ENCODE measurements around the gene ADAMTS3. TPM values are rescaled to one million over a fixed set of nuclear protein-coding genes. Genes with fewer than 3 reads are reported as not detected.

The ADAMTS3 gene
- total RNA-seq, 1 experiment from 2014 or later: 0.19 TPM

DNA sequence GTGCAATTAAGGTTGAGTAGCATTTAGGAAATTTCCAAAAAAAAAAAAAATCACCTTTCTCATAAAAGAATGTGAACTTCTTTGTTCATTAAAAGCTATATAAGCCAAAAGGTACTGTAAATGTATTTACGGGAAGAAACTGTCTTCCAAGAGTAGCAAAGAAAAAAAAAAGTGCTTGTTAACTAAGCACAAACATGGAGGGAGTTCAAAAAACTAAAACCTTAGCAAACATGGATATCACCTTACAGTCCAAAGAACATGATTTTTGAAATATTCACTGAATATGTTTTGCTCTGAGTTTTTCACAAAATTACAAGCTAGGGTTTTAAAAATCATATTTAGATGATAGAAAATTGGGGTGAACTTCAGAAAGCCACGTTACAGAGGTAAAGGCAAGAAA lies 217.5 kb downstream of the ADAMTS3 start:
- no peak for DNase-seq (ENCODE audit: low spot score)

DNA sequence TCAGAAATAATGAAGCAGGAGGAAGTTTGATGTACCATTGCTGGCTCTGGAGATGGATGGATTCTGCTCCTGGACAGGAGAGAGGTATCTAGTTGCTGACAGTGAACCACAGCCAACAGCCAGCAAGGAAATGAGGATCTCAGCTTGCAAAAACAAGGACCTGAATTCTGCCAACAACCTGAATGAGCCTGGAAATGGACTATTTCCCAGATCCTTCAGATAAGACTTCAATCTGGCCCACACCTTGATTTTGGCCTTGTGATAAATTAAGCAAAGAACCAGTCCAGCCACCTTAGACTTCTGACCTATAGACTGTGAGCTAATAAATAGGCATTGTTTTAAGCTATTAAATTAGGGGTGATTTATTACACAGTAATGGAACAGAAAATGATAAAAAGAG lies 220.3 kb downstream of the ADAMTS3 start:
- no peak for DNase-seq (ENCODE audit: low spot score)

DNA sequence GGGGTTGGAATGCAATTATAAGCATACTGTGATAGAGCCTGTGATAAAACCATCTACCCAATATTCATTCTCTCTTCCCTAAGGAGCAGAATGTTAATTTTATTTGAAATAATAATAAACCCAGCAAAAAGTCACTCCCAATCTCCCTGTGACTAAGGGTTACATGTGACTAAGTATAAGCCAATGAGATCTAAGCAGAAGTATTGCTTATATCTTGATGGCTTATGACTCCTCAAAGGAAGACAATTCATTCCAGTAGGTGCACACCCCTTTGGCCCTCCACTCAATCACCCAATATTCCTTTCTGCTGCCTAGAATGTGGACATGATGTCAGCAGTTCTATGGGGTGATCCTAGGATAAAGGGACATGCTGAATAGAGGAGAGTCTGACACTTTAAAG lies 224.6 kb downstream of the ADAMTS3 start:
- no peak for DNase-seq (ENCODE audit: low spot score)

DNA sequence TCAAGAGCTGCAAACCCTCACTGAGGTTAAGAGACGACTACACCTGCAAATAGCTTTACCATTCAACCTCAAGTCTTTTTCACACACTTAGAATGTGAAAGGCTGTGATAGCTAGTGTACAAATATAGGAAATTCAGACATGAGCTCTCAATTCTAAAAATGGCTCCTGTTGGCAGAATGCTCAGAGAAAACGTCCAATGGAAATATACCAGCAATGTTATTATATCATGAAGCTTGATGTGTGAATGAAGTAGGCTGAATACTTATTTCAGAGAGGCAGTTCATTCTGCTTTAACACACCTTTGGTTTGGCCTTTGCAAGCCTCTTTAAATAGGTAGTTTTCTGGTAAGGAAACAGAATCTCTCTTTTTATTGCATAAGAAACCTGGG lies 227.6 kb downstream of the ADAMTS3 start:
- no peak for DNase-seq (ENCODE audit: low spot score)

DNA sequence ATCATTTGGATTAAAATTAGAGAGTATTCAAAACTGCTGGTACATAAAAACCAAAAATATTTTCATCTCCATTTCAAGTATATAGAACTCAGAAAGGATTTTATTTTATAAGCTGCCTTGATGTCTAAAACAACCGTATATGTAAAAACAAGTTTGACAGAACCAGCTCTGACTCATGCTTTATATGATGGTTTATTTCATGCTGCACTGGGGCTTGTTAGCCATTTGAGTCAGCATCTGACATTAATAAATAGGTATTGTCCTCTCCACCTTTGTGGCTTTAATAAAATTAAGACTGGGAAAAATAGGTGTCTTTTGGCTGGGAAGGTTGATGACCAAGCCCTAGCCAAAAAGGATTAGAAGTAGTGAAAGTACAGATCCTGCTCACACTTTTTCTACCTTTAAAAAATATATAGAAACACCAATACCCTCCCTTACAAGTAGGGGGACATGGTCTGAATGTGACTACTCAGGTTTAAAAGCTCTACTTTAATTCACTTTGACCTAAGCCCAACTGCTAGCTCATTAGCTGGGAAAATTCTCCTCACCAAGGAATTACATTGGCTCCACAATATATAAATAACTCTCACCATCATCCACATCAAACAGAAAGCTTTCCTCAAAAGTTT lies 228.1 kb downstream of the ADAMTS3 start:
- no peak for DNase-seq (ENCODE audit: low spot score)

DNA sequence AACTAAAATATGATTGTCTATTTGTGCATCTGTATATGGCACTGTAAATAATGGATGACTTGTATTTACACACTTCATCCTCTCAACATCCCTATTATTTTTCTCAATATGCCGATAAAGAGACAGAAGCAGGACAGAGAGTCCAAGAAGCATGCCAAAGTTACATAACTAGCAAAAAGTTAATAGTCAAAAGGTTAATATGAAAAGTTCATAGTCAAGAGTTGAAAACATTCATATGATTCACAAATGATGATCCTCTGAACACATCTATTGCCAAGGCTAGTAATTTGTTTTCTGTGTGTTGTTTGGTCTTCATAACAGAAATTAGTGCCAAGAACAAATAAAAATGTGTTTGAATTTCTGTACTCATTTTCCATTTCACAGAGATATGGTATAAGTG lies 231.0 kb downstream of the ADAMTS3 start:
- DNase-seq (ENCODE audit: low spot score): no peak

DNA sequence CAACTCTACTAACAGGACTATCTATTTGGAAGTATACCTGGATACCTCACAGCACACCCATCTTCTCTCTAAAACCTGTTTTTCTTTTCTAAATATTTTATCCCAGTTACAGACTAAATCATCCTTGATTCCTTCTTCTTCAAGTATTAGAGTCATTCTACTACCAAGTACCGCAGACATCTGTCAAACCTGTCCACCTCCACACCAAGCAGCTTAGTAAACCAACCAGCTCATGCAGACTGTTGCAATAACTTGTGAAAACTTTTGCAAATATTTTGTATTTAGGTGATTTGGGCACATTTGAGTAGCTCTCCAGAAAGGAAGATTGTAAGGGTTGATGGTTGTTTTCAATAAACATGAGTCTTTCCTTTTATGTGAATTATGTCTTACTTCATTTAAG lies 238.6 kb downstream of the ADAMTS3 start:
- DNase-seq (ENCODE audit: low spot score): no peak

DNA sequence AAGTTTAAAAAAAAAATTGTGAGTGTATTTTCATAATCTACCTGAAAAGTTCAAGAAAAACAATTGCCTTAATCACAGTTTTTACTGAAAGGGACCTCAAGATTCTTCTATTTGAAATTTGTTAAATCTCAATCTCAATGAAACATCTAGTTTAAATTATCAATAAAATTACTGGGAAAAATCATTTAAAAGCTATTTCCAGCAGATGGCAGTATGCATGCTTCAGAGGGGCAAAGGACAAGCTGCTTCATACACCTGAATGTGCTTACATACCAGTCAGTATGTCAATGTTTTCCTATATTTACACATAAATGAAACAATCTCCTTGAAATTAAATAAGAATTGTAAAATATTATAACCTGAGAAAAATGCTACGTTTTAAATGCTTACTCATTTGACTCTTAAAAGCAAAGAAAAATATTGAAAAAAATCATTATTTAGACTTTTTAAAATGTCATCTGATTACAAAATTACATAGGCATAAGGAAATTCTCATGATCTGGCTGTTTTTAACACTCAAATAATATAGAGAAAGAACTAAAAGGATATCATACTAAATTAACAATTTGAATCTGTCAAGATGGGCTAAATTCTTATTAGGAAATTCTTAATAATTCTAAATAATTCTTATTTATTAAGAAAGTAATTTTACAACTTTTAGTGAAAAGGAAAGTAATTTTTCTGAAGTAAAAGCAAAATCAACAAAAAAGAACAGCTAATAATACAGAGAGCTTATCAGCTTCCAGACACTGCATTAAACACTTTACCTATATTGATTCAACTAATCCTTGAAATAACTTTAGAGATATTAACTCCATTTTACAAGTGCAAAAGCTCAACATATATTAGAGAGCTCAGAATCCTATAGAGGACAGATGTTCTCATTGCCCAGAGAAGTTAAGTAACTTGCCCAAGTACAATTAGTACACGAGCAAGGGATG lies 242.1 kb downstream of the ADAMTS3 start:
- DNase-seq (ENCODE audit: low spot score): peak; percentile 18

DNA sequence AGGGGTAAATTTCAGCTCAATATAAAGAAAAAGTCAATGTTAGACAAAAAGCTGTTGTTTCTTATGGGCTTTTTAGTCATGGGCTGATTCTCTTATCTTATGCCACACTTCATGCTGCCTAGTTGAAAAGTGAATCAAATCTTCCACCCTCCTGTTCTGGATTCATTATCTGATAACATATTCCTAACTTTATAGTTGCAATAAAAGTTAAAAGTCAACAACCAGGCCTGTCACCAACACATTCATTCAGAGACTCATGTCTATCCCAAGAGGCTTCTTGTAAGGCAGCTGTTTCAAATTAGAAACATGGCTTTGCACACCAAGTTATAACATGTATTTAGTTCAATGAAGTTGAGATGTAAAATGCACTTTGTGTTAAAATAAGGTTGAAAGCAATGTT lies 243.8 kb downstream of the ADAMTS3 start:
- no peak for DNase-seq (ENCODE audit: low spot score)

DNA sequence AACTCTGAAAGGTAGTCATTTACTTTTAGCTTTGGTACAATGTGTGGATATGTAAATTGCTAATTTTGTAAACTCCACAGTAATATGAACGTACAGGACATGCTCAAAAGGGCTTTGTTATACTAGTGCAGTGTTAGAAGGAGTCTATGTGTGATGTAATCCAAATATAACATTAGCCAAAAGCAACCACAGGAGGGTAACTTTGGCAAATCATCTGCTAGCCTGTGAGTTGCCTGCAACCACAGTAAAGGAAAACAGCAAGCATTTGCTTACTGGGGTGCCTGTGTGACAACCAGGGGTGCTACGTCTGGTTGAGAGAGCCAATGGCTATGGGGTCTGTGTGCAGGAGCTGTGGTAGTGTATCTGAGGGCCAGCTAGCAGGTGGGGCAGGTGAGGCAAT lies 245.8 kb downstream of the ADAMTS3 start:
- DNase-seq (ENCODE audit: low spot score): no peak

DNA sequence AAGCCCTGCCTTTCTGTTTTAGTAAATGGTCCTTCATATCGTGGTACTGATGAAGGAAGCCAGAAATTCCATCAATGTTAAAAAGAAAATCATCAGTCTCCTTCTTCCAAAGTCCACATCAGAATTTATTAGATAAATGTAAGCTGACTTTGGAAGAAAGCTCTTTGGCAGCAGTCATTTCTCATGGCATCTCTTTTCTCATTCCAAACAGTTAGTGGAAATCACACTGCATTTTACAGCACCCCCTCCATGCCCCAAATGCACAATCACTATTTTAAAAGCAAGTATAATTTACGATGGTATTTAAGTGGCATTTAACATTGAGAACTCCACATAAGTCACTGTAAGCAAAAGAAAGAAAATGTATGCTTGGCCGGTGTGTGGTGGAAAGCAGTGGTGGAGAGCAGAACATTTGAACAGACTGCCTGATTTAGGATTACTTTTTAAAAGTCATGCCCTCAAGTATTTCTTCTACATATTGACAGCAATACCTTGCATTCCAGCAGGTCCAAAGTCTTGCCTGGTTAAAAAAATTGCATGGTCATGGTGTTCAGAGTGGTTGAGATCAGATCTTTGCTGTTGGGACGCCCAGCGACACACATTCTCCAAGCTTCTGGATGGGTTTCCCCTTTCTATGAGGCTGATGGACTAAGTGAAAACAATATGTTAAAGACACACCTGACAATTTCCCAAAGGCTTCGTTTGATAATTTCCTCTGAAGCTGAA lies 248.6 kb downstream of the ADAMTS3 start:
- DNase-seq (ENCODE audit: low spot score): no peak

DNA sequence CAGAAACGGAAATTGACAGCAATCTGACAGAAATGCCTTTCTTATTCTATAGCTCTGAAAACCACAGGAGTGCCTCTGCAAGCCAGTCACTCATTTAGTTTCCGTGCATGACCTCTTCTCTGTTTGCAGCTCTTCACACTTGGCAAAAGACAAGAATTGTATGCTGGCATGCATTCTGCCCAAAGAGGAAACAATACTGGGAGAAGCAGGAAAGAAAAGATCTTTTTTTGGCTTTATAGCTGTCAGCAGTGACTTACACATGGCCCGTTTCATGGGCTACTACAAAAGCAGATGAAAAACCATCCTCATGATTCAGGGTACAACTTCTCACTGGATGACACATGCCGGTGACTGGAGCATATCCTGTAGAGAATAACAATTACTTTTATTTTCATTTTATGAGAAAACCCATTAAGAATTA lies 249.4 kb downstream of the ADAMTS3 start:
- DNase-seq (ENCODE audit: low spot score): peak; percentile 46

DNA sequence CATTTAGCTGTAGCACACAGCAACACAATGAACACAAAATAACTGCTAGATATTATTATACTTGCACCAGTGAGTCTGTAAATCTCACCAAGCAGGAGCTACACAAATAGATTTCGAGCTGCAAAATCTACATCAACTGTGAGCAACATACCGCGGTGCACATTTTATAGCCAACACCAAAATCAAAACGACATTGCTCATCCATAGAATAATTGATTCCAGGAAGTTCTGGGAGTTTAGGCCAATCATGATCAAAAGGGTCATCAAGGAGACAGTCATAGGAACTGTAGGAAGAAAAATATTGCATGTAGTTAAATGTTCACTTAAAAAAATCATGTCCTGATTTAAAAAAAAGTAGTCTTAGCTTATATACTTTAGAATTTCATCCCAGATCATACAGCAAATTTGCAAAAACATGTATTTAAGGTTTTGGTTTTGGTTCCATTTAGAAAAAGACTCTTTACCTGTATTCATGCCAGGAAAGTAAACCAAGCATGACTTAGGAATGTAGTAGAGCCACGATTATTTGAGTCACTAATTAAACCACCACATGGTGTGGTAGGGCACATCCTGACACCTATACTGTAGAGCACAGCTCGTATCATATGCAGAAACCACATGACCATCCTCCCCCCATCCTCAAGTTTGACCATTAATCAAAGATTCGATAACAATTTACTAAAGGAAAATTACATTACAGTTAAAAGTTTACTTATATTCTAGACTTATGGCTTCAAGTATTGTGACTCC lies 250.4 kb downstream of the ADAMTS3 start:
- no peak for DNase-seq (ENCODE audit: low spot score)

DNA sequence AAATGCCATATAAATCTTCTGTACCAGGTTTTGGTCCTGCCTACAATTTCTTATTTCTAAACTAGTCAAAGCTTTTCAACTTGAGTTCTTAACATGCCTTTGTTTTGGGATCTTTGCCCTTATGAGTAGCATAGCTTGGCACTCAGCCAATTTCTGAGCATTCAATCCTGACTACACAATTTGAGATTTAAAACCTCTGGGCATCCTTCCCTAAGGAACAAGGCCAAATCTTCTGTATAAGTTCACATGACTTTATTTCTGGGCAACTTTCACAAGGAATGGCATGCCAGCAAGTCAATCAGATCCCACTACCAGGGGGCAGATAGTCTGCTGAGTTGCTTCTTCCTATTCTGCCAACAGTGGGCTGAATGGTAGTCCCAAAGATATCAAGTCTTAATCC lies 254.2 kb downstream of the ADAMTS3 start:
- peak; percentile 10 for DNase-seq (ENCODE audit: low spot score)

DNA sequence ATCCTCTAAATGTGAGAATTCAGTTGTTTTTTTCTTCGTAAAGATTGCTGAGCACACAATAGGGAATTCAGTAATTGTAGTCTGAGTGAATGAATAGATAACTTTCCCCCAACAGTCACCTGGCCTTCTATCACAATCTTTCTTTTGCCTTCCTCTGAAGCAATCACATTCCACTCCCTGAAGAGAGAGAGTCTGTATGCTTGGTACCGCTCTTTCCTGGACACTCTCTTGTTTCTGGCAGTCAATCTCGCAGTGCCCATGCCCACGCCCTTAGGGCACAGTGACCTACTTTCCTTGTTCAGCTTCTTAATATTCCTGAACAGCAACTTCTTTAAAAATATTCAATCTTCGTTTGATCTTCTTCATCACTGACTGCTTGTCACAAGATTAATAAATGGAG lies 255.9 kb downstream of the ADAMTS3 start:
- DNase-seq (ENCODE audit: low spot score): no peak

DNA sequence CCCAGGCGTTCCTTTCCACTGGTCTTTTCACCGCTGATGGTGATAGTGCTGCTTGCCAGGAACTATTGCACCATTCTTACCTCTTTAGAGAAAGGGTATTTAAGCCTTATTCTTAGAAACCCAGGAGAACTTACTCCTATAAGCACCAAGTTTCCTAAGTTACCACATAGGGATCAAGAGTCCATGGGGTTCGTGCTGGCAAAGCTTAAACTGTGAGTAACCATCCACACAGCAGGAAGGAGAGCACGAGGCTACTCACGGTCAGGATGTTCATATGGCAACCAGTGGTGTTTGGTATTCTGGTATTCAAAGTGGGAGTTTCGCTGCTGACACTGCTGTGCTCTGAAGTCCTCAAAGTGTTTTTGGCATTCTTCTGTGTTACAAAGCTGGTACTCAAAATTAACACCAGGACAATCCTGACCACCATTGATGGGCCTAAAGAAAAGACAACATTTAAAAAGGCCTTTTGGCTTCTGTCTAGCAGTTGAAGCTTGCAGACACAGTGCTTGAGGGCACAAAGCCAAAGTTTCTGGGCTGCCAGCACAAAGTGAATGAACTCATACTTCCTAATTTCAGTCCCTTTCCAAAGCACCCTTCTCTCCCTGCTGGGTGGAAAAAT lies 256.9 kb downstream of the ADAMTS3 start:
- peak; percentile 68 for DNase-seq (ENCODE audit: low spot score)

DNA sequence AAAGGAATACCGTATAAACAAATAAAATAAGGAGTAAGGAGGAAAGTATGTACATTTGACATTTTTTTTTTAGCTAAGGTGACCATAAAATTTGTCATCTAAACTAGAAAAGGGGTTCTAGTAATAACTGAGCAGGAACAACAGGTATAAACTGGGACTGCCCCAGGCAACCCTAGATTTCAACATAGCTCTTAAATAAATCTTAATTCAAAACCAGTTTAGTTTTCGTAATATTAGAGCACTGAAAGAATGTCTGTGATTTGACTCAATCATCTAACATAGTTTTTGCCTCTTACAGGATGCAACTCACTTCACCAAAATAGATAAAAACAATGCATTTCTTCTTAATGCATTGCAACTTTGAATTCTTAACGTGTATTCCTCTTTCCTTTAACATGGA lies 257.7 kb downstream of the ADAMTS3 start:
- no peak for DNase-seq (ENCODE audit: low spot score)

DNA sequence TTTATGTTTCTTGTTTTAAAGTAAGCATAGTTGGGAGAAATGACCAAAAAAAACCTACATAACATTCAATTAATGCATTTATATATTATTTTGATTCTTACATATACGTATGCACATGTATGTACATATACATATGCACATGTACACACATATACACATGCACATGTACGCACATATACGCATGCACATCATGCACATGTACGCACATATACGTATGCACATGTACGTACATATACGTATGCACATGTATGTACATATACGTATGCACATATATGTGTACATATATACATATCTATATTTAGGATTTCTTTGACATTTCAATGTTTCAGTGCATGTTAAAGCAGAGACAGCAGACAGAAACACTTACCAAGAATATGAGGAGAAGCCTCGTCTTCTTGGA lies 263.4 kb downstream of the ADAMTS3 start:
- DNase-seq (ENCODE audit: low spot score): no peak

DNA sequence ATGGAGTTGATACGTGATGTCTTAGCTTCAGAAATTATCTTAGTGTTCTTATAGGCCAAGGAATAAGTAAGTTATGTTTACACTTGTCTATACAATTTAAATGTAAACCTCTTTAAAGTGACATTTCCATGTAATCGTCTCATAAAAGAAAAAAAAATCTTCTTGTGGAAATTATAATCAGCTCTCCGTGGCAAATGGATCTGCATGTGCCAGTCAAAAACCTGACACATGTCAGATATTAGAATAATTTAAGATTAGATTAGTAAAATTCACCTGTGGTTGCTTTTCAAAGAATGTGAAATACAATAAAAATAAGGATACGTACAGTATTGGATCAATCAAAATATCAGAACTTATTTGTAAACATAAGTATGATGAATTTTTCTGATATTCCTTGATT lies 263.9 kb downstream of the ADAMTS3 start:
- DNase-seq (ENCODE audit: low spot score): no peak

DNA sequence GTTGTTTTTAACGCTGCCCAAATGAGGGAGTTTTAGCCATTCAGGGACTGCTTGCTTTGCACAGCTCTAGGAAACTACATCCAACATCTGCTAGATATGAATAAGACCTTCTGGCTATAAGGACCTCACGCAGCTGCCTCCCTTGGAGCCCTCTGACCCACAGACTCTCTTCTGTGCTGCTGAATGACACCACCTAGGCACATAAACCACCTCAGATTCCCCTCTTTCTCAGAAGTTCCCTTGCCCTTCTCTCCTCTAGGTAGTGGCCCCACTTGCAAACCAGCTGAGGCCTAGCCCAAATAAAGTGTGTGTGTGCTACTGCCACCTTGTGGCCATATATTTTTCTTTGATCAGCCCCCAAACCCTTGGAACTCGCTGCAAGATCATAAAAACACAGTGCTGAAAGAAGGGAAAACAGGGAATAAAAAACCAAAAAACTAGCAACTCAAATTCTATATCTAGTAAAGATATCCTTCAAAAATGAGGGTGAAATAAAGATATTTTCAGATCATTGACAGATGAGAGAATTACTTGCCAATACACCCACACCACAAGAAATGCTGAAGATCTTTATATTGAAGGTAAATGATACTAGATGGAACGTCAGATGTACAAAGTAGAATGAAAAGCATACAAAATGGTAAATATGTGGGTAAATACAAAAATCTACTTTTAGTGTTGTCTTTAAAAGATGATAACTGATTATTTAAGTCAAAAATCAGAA lies 265.9 kb downstream of the ADAMTS3 start:
- peak; percentile 6 for DNase-seq (ENCODE audit: low spot score)

DNA sequence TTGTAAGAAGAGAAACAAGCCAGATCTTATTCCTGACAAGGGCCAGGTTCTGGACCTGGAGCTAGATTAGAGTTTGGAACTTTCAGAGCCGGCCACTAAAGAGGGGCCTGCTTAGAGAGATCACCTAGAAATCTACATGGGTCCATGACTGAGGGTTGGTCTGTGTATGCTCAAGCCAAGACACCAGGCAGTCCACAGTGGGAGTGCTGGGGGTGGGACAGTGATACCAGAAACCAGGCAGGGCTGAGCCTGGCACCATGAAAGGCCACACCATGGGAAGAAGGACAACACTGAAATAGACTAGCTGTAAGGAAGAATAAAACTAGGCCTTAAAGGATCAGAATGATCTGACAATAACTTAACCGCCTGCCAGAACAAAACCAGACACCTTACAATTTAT lies 267.3 kb downstream of the ADAMTS3 start:
- DNase-seq (ENCODE audit: low spot score): no peak
